ENCODE measurements around the gene TRIP10.
"Not testable (repeated sequence)": the region's sequence is repeated elsewhere in the genome, so short reads cannot be mapped to it uniquely, and the experiment has no call there.

Gene TRIP10

DNA sequence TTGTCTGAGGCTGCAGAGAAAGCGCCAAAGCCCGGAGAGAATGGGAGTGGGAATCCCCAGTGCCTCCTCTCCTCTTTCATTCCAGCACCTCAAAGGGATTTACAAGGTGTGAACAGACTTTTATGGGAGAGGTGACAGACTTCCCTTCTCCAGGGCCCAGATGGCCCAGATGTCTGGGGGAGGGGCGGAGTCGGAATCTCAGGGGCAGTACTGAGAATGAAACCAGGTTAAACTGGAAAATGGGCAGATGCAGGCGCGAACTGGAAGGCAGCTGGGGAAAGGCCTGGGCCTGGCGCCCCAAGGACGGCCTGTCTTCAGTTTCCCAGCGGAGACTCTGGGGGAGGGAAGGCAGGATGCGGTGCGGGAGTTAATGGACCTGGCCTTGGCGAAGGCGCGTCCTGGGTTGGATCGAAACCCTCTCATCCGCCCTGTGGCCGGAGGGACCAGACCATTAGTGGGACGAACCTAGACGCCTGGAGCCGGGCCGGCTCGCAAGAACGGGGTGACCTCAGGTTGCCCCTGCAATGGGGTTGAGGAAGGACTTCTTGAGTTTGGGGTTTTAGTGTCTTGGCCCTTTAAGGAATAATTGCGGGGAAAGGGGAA, 592 bp upstream of the TRIP10 start:
- H3K27me3 ChIP-seq (ENCODE audit: control insufficient read depth, insufficient read depth, low read length): no peaks in the 10 kb centered on the region
- H3K36me3 ChIP-seq (ENCODE audit: control insufficient read depth, low read depth, low read length): peaks cover 4% of the 10 kb centered on the region
- H3K27ac ChIP-seq (ENCODE audit: low read length): peak overlapping the region; percentile 5
- H3K4me1 ChIP-seq (ENCODE audit: control insufficient read depth, low read depth, low read length): peaks cover 50% of the 10 kb centered on the region
- H3K9me3 ChIP-seq (ENCODE audit: control insufficient read depth, low read depth, low read length): no peaks in the 10 kb centered on the region
- H3K4me3 ChIP-seq (ENCODE audit: low read length): peak overlapping the region; percentile 45
- peak overlapping the region; percentile 4 for H3K9ac ChIP-seq (ENCODE audit: low read length)

DNA sequence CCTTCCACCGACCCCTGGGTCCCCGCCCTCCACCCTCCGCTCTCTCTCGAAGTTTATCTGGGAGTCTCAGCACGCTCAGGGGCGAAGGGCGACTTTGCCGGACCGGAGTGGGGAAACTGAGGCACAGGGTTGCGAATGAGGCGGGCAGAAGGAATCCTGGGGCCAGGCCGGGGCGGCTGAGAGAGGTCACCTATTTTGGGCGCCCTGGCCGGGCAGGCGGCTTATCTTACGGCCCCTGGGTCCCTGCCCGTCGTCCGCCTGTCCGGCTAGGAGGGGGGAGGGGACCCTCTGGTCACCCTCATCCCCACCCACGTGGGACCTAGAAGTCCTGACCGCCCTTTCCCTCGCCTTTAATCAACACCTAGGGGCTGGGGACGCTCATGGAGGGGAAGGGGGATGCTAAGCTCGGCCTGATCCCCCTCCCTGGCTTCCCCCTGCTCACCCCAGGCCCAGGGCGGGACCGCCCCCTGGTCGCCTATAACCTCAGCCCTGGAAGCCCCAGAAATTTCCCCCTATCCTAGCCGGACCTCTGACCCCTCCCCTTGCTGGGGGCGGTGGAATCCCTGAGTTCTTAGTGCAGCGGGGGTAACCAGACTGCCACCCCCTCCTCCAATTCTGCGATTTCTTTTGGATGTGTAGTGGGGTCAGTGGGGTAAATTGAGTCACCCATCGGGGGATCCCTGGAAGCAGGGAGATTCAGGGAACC, 556 bp downstream of the TRIP10 start:
- Histone ChIP-seq H3K27me3 (ENCODE audit: control insufficient read depth, insufficient read depth, low read length) (no peaks in the 10 kb centered on the region), H3K4me1 (ENCODE audit: control insufficient read depth, low read depth, low read length) (peaks cover 53% of the 10 kb centered on the region), H3K27ac (ENCODE audit: low read length) (no peak overlapping the region), H3K9ac (ENCODE audit: low read length) (peak overlapping the region; percentile 63), H3K4me3 (ENCODE audit: low read length) (peak overlapping the region; percentile 81), H3K36me3 (ENCODE audit: control insufficient read depth, low read depth, low read length) (peaks cover 9% of the 10 kb centered on the region), H3K9me3 (ENCODE audit: control insufficient read depth, low read depth, low read length) (no peaks in the 10 kb centered on the region)

DNA sequence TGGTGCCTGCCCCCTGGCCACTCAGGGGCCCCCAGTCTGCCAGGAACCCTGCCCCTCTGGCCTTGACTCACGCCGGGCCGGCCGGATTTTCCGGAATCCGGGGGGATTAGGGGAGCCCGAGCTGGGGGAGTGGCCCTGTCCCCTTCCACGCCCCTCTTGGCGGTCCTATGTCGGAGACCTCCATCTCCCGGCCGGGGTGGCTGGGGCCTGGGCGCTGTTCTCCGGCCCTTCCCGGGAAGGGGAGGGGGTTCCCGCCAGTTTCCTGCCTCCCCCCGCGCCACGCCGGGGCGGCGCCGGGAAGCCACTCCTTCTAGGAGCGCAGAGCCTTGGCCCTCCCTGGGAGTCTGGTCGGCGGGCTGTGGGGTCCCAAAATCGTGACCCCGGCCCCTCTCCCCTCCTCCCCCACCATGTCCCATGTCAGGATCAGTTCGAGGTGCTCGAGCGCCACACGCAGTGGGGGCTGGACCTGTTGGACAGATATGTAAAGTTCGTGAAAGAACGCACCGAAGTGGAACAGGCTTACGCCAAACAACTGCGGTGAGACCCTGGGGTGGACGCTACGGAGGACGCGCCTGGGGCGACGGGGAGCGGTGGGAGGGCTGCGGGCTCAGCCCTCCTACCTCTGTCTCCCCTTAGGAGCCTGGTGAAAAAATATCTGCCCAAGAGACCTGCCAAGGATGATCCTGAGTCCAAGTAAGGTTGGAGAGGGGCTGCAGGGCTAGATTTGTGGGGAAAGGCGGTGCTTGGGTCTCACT, 1.3 kb downstream of the TRIP10 start:
- H3K36me3 ChIP-seq (ENCODE audit: control insufficient read depth, low read depth, low read length): peaks cover 13% of the 10 kb centered on the region
- H3K9me3 ChIP-seq (ENCODE audit: control insufficient read depth, low read depth, low read length): no peaks in the 10 kb centered on the region
- no peak overlapping the region for H3K27ac ChIP-seq (ENCODE audit: low read length)
- H3K4me3 ChIP-seq (ENCODE audit: low read length): peak overlapping the region; percentile 81
- no peaks in the 10 kb centered on the region for H3K27me3 ChIP-seq (ENCODE audit: control insufficient read depth, insufficient read depth, low read length)
- peak overlapping the region; percentile 63 for H3K9ac ChIP-seq (ENCODE audit: low read length)
- H3K4me1 ChIP-seq (ENCODE audit: control insufficient read depth, low read depth, low read length): peaks cover 46% of the 10 kb centered on the region

- H3K27ac ChIP-seq (ENCODE audit: low read length): no peak overlapping the region
- H3K4me3 ChIP-seq (ENCODE audit: low read length): no peak overlapping the region
- no peak overlapping the region for H3K9ac ChIP-seq (ENCODE audit: low read length)
- peaks cover 34% of the 10 kb centered on the region for H3K4me1 ChIP-seq (ENCODE audit: control insufficient read depth, low read depth, low read length)
- H3K27me3 ChIP-seq (ENCODE audit: control insufficient read depth, insufficient read depth, low read length): no peaks in the 10 kb centered on the region
- H3K9me3 ChIP-seq (ENCODE audit: control insufficient read depth, low read depth, low read length): no peaks in the 10 kb centered on the region
- H3K36me3 ChIP-seq (ENCODE audit: control insufficient read depth, low read depth, low read length): peaks cover 32% of the 10 kb centered on the region
These were observed 3.6 kb downstream of the TRIP10 start for GRCh38 chr19:6743066-6743465.

- Histone ChIP-seq H3K4me1 (ENCODE audit: control insufficient read depth, low read depth, low read length) (peaks cover 26% of the 10 kb centered on the region), H3K36me3 (ENCODE audit: control insufficient read depth, low read depth, low read length) (peaks cover 39% of the 10 kb centered on the region), H3K9me3 (ENCODE audit: control insufficient read depth, low read depth, low read length) (no peaks in the 10 kb centered on the region), H3K4me3 (ENCODE audit: low read length) (no peak overlapping the region), H3K27ac (ENCODE audit: low read length) (no peak overlapping the region), H3K27me3 (ENCODE audit: control insufficient read depth, insufficient read depth, low read length) (no peaks in the 10 kb centered on the region), H3K9ac (ENCODE audit: low read length) (no peak overlapping the region)
These were observed 4.4 kb downstream of the TRIP10 start for GRCh38 chr19:6743714-6744380.

DNA sequence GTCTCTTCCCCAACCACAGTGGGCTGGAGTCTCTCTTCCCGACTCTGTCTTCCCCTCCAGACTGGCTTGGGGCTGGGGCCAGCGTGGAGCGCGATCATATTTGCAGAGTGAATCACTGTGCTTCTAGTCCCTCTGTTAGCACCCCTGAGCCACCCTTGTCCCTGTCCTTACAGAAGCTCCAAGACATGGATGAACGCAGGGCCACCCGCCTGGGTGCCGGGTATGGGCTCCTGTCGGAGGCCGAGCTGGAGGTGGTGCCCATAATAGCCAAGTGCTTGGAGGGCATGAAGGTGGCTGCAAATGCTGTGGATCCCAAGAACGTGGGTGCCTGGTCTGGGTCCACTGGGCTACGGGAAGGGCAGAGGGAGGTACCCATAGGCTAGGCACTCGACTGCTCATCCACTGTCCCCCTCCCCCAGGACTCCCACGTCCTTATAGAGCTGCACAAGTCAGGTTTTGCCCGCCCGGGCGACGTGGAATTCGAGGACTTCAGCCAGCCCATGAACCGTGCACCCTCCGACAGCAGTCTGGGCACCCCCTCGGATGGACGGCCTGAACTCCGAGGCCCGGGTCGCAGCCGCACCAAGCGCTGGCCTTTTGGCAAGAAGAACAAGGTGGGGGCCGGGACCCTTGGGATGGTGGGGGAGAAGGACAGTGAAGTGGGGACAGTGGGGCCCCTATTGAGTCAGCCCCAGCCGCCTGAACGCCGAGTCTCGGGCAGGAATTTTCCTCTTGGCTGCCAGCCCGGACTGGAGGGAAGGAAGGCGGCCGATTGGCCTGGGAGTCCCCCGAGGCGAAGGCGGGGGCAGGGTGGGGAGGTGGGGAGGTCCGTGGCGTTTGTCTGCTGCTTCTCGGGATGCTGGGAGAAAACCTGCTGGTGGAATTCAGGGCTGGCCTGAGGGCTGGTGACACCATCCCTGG, 5.2 kb downstream of the TRIP10 start:
- Histone ChIP-seq H3K27ac (ENCODE audit: low read length) (no peak overlapping the region), H3K4me3 (ENCODE audit: low read length) (no peak overlapping the region)

DNA sequence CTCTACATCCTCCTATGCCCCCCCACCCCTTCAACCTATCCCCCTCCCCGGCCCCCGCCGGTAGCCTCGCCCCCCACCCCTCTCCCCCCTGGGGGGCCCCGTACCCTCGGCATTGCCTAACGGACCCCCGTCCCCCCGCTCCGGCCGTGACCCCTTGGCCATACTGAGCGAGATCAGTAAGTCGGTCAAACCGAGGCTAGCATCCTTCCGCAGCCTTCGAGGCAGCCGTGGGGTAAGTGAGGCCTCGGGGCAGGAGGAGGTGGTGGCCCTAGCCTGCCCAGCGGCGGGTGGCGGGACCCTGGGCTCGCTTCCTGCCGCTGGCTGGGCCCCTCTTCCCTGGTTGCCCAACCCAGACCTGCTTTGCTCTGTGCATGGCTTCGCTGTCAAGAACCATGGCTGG, 6.5 kb downstream of the TRIP10 start:
- no peak overlapping the region for H3K27ac ChIP-seq (ENCODE audit: low read length)

More for the DNA sequence above, 5.2 kb downstream of the TRIP10 start:
- Histone ChIP-seq H3K27me3 (ENCODE audit: control insufficient read depth, insufficient read depth, low read length) (no peaks in the 10 kb centered on the region), H3K36me3 (ENCODE audit: control insufficient read depth, low read depth, low read length) (peaks cover 46% of the 10 kb centered on the region), H3K4me1 (ENCODE audit: control insufficient read depth, low read depth, low read length) (peaks cover 22% of the 10 kb centered on the region), H3K9ac (ENCODE audit: low read length) (no peak overlapping the region), H3K9me3 (ENCODE audit: control insufficient read depth, low read depth, low read length) (no peaks in the 10 kb centered on the region)

GRCh38 chr19:6748543-6748942, 9.1 kb downstream of the TRIP10 start:
- H3K27me3 ChIP-seq (ENCODE audit: control insufficient read depth, insufficient read depth, low read length); H3K4me1 ChIP-seq (ENCODE audit: control insufficient read depth, low read depth, low read length); H3K9me3 ChIP-seq (ENCODE audit: control insufficient read depth, low read depth, low read length); H3K9ac ChIP-seq (ENCODE audit: low read length); H3K27ac ChIP-seq (ENCODE audit: low read length); H3K4me3 ChIP-seq (ENCODE audit: low read length): not testable (repeated sequence)
- H3K36me3 ChIP-seq (ENCODE audit: control insufficient read depth, low read depth, low read length): peaks cover 61% of the 10 kb centered on the region

More for the DNA sequence above, 6.5 kb downstream of the TRIP10 start:
- H3K9ac ChIP-seq (ENCODE audit: low read length): no peak overlapping the region
- no peaks in the 10 kb centered on the region for H3K27me3 ChIP-seq (ENCODE audit: control insufficient read depth, insufficient read depth, low read length)
- no peaks in the 10 kb centered on the region for H3K9me3 ChIP-seq (ENCODE audit: control insufficient read depth, low read depth, low read length)
- peaks cover 22% of the 10 kb centered on the region for H3K4me1 ChIP-seq (ENCODE audit: control insufficient read depth, low read depth, low read length)
- peaks cover 57% of the 10 kb centered on the region for H3K36me3 ChIP-seq (ENCODE audit: control insufficient read depth, low read depth, low read length)
- no peak overlapping the region for H3K4me3 ChIP-seq (ENCODE audit: low read length)

- Histone ChIP-seq H3K27ac (ENCODE audit: low read length) (no peak overlapping the region), H3K4me3 (ENCODE audit: low read length) (no peak overlapping the region), H3K9me3 (ENCODE audit: control insufficient read depth, low read depth, low read length) (no peaks in the 10 kb centered on the region), H3K4me1 (ENCODE audit: control insufficient read depth, low read depth, low read length) (no peaks in the 10 kb centered on the region), H3K27me3 (ENCODE audit: control insufficient read depth, insufficient read depth, low read length) (no peaks in the 10 kb centered on the region), H3K9ac (ENCODE audit: low read length) (no peak overlapping the region), H3K36me3 (ENCODE audit: control insufficient read depth, low read depth, low read length) (peaks cover 52% of the 10 kb centered on the region)
These were observed 10.6 kb downstream of the TRIP10 start for GRCh38 chr19:6750062-6750461.

DNA sequence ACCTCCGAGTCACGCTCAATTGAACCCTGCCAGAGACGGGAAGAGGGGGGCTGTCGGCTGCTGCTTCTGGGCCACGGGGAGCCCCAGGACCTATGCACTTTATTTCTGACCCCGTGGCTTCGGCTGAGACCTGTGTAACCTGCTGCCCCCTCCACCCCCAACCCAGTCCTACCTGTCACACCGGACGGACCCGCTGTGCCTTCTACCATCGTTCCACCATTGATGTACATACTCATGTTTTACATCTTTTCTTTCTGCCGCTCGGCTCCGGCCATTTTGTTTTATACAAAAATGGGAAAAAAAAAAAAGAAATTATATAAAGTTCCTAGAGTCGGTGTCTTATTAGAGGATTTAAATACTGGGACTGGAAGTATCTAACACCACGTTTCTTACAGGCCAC, 11.7 kb downstream of the TRIP10 start:
- H3K9me3 ChIP-seq (ENCODE audit: control insufficient read depth, low read depth, low read length): no peaks in the 10 kb centered on the region
- peaks cover 46% of the 10 kb centered on the region for H3K36me3 ChIP-seq (ENCODE audit: control insufficient read depth, low read depth, low read length)
- no peak overlapping the region for H3K27ac ChIP-seq (ENCODE audit: low read length)

More for the DNA sequence above, 11.7 kb downstream of the TRIP10 start:
- Histone ChIP-seq H3K27me3 (ENCODE audit: control insufficient read depth, insufficient read depth, low read length) (no peaks in the 10 kb centered on the region), H3K4me1 (ENCODE audit: control insufficient read depth, low read depth, low read length) (no peaks in the 10 kb centered on the region), H3K4me3 (ENCODE audit: low read length) (no peak overlapping the region), H3K9ac (ENCODE audit: low read length) (no peak overlapping the region)
